ENCODE measurements around the gene OR13J1.
A peak's percentile ranks its signal among the peaks of the same experiment; 100 is the strongest.
"Not testable (repeated sequence)": the region's sequence is repeated elsewhere in the genome, so short reads cannot be mapped to it uniquely, and the experiment has no call there.

Gene OR13J1

GRCh38 chr9:35870351-35870923, at the start of gene OR13J1:
OR13J1 (minus strand) TSS chr9:35870401; CDS start chr9:35870401, 0 bp downstream.
- no peak for DNase-seq

GRCh38 chr9:35919212-35920008, 49.2 kb upstream of the OR13J1 start:
- no peak for DNase-seq

DNA sequence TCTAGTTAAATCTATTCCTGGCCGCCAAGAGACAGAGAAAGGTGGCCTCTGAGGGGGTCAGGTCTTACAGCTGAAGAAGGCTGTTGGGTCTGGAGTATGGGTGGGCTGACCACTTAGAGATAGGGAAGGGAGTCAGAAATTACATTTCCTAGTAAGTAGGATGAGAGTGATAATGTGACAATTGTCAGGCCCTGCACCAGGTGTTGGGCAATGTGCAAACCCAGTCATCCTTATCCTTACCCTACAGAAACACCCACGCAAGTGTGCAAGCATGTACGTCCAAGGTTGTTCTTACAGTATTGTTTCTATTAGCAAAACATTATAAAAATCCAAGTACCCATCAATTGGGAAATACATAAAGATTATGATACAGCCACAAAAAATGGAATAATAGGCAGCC, 48.6 kb upstream of the OR13J1 start:
- DNase-seq = no peak

GRCh38 chr9:35917261-35917660, 47.1 kb upstream of the OR13J1 start:
- no peak for DNase-seq

- no peak for DNase-seq
These were observed 45.6 kb upstream of the OR13J1 start for GRCh38 chr9:35915681-35916294.

- no peak for DNase-seq
These were observed 44.2 kb upstream of the OR13J1 start for GRCh38 chr9:35914301-35914807.

- DNase-seq = not testable (repeated sequence)
These were observed 43.2 kb upstream of the OR13J1 start for GRCh38 chr9:35913429-35913828.

DNA sequence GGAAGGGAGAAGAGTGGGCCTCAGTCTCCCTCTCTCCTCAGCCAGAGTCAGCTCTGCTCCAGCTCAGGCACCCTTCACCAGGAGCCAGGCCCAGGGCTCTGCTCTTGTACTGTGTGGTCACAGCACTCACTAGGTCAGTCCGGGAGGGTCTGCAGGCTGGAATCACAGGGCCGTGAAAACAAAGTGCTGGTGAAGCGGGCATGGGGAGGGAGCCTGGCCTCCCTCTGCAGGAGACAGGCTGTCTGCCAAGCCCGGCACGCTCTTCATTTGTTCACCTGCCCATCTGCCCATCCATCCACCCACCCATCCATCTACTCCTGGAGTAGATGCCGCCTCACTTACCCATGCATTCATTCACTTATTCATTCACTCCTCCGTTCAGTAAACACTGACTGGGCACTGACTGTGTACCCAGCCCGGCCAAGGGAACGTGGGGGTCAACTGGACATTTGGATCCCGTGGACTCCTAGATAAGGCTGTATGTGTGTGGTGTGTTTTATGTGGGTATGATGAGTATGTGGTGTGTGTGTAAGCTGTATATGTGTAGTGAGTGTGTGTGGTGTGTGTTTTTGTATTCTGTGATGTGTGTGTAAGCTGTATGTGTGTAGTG, 42.7 kb upstream of the OR13J1 start:
- DNase-seq = no peak

- no peak for DNase-seq
These were observed 41.5 kb upstream of the OR13J1 start for GRCh38 chr9:35911690-35912089.

GRCh38 chr9:35910613-35911359, 40.6 kb upstream of the OR13J1 start:
- DNase-seq = peak; percentile 24 to 37

- no peak for DNase-seq
These were observed 39.7 kb upstream of the OR13J1 start for GRCh38 chr9:35909687-35910612.

DNA sequence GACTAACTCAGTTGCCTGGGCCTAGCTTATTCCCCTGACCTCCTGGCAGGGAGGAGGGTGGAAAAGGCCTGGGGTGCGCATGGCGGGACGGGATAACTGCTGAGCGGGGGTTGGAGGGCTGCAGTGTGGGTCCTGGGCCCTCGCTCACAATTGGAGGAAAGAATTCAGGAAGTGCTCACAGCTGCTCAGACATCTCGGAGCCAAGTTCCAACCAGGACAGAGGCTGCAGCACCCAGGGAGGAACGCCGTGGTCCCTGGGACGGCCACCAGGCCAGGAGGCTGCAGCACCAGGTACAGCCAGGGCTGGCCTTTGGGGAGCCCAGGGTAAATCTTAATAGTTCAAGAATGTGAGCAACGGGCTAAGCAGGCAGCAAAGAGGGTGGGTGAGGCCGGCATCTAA, 39.1 kb upstream of the OR13J1 start, which contains the start of gene SPAAR:
Gene SPAAR (plus strand): TSS at position 217 of the 400 bp plus-strand sequence. CDS start 974 bp downstream, outside the sequence.
- no peak for DNase-seq

DNA sequence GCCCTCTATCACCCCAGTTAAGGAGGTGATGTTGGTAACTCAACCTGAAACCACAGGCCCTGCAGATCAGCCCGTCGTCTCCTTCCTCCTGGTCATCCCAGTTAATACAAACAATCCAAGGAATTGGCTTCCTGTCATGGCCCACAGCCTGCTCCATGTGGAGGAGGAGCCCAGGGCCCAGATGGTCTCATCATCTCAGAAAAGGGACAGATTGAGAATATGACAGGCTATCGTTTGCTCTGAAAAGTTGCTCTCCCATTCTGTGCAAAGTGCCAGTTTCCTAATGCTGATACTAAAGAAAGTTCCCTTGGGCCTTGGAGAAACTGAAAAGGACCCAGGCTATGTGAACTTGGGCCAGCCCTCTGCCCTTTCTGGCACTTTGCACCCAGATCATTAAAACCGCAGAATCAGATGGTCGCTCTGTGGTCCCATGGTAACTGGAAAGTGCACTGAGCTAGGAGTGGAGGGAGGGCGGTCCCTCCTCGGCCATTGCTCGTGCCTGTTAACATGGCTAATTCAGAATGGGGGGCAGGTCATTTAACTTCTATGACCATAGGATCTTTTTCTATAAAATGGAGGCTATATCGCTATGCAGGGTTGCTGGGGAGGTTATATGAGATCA, 38.4 kb upstream of the OR13J1 start:
- DNase-seq = no peak

DNA sequence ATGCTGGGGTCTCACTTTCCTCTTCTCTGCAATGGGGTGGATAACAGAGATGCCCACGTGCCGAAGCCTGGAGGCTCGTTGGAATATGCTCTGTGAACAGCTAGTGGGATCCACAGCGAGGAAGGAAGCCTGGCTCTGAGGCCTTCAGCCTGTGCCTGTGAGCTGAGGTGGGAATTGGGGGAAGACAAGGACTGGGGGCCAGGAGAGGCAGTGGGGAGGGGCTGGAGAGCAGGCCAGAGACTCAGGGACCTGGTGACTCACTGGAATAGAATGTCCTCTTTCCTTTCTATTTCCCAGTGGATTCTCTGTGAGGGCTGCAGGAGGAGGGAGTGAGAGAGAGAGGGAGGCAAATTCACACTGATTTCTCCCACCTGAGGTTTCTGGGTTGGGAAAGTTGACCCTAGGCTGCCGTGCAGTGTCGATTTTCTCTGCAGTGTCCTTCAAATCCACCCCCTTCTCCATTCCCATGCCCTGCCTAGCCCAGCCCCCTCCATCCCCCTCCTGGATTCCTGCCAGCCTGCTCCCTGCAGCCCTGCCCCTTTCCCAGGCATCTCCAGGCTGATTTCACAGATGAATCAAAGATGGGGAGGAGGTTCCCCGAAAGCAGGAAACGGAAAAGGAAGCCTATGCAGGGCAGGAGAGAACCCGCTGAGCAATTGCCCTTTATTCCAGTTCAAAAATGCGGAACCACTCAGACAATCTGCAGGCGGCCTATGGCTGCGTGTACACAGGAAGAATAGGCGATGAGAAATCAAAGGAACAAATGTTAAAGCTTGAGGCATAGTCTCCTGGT, 37.7 kb upstream of the OR13J1 start:
- peak; percentile 3 to 10 for DNase-seq

GRCh38 chr9:35906923-35907699, 36.9 kb upstream of the OR13J1 start:
- no peak for DNase-seq

- DNase-seq = peak; percentile 39 to 70
These were observed 35.9 kb upstream of the OR13J1 start, which contains the start of gene HRCT1 for GRCh38 chr9:35905912-35906679. HRCT1 (plus strand) TSS chr9:35906202; CDS start chr9:35906288, 86 bp downstream.

DNA sequence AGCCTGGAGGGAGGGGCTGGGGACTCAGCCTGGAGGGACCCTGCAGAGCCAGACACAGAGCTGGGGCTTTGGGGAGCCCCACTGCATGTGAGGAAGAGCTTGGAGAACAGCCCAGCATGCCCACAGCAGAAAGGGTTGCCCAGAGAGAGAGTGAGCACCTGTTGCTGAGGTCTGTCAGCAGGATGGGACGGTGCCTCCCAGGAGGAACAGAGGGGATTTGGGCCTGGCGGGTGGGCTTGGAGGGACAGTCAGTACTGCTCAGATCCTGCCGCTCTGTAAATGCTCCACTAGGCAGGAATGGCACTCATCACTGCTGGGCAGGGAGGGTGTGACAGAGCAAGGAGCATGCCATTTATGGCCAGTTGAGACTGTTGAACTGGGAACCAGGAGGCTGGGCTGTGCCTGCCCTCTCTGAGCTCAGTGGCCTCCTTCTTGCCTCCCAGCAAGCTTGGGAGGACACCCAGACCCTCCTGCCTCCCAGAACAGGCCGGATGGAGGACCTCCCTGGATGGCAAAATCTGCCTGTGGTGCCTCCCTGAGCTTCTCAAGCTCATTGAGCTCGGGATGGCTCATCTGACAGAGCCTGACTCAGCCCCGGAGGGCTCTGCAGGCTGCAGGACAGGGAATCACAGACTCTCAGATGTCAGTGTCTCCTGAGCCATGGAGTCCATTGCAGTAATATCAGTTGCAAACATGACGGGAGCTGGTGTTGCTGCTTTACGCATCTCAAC, 35.0 kb upstream of the OR13J1 start:
- no peak for DNase-seq

- DNase-seq = no peak
These were observed 34.1 kb upstream of the OR13J1 start for GRCh38 chr9:35904338-35904737.
